SK-N-SH (cell line): ENCODE results near the gene ZNF280C. TPM values are rescaled to one million over a fixed set of nuclear protein-coding genes. Genes with fewer than 3 reads are reported as not detected.

Experiments
- CTCF ChIA-PET: fragments of 300-600, 350-600 bp; formaldehyde crosslinking; extraction: SDS; loops from one replicate; lab custom pipeline; 2021; lab: Yijun Ruan, JAX
- POLR2A ChIA-PET: fragments of 350-600 bp; sonication (Branson Sonifier 250); formaldehyde crosslinking; extraction: SDS; loops from one replicate; lab custom pipeline; 2020; ENCODE audit warnings: antibody characterized with exemption, inconsistent platforms; lab: Yijun Ruan, JAX
- DNase-seq: peaks from one replicate; pipeline ENCODE4 v3.0.0; 2012
- H2AFZ ChIP-seq: fragments of 200-600 bp; sonication (generic); 2 replicates; pipeline ENCODE4 v1.8.1; 2016; ENCODE audit warnings: antibody characterized with exemption, mild to moderate bottlenecking, low read depth
- H3F3A ChIP-seq: fragments of 200-600 bp; sonication (generic); replicated peaks from 2 replicates; pipeline ENCODE3; 2016; ENCODE audit warnings: antibody characterized with exemption, mild to moderate bottlenecking; ENCODE audit not compliant: insufficient read depth
- H3K27ac ChIP-seq, 2 experiments: fragments of 200-500 bp in 1 of 2; fragments of 200-600 bp in 1 of 2; sonication (Bioruptor generic) in 1 of 2; sonication (generic), shearing (Covaris generic) in 1 of 2; 2 replicates each; pipeline versions ENCODE4 v1.5.1 to v1.6.1; 2014 to 2016; ENCODE audit warnings: low read depth in 2 of 2, inconsistent platforms in 1 of 2, low read length in 1 of 2, mild to moderate bottlenecking in 1 of 2, mixed read lengths in 1 of 2
- H3K27me3 ChIP-seq: fragments of 200-600 bp; sonication (generic), shearing (Covaris generic); 2 replicates; pipeline ENCODE4 v1.6.1; 2016; ENCODE audit warnings: mixed run types; ENCODE audit not compliant: insufficient read depth
- H3K36me3 ChIP-seq, 2 experiments: fragments of 200-500 bp in 1 of 2; fragments of 200-600 bp in 1 of 2; sonication (Bioruptor generic) in 1 of 2; sonication (generic) in 1 of 2; replicated peaks in 1 of 2; 2 replicates each; pipeline versions ENCODE3 to v1.5.1; 2014 to 2016; ENCODE audit warnings: low read length in 1 of 2, mild to moderate bottlenecking in 1 of 2; ENCODE audit not compliant: insufficient read depth in 2 of 2, control insufficient read depth in 1 of 2
- H3K4me1 ChIP-seq, 2 experiments: fragments of 200-500 bp in 1 of 2; fragments of 200-600 bp in 1 of 2; sonication (Bioruptor generic) in 1 of 2; sonication (generic), shearing (Covaris generic) in 1 of 2; 2 replicates each; pipeline versions ENCODE4 v1.5.1 to v1.6.1; 2014 to 2016; ENCODE audit warnings: low read depth in 1 of 2, low read length in 1 of 2, mixed run types in 1 of 2; ENCODE audit not compliant: insufficient read depth in 2 of 2, control insufficient read depth in 1 of 2
- H3K4me2 ChIP-seq: fragments of 200-600 bp; sonication (generic), shearing (Covaris generic); 2 replicates; pipeline ENCODE4 v1.6.1; 2017; ENCODE audit warnings: mixed run types
- H3K4me3 ChIP-seq, 2 experiments: fragments of 200-500 bp in 1 of 2; fragments of 200-600 bp in 1 of 2; sonication (Bioruptor generic) in 1 of 2; sonication (generic), shearing (Covaris generic) in 1 of 2; 2 replicates each; pipeline versions ENCODE4 v1.5.1 to v1.8.1; 2014 to 2016; ENCODE audit warnings: low read depth in 2 of 2, inconsistent platforms in 1 of 2, low read length in 1 of 2, mild to moderate bottlenecking in 1 of 2, mixed read lengths in 1 of 2, moderate library complexity in 1 of 2
- H3K79me2 ChIP-seq: fragments of 200-600 bp; sonication (generic); 2 replicates; pipeline ENCODE4 v1.8.1; 2017; ENCODE audit warnings: mild to moderate bottlenecking; ENCODE audit not compliant: insufficient read depth
- H3K9ac ChIP-seq: fragments of 200-600 bp; sonication (generic); 2 replicates; pipeline ENCODE4 v1.6.1; 2017; ENCODE audit warnings: mixed run types
- H3K9me2 ChIP-seq: fragments of 200-600 bp; sonication (generic); 2 replicates; pipeline ENCODE4 v1.6.1; 2017; ENCODE audit warnings: mixed run types
- H3K9me3 ChIP-seq: fragments of 200-600 bp; sonication (generic); 2 replicates; pipeline ENCODE4 v1.6.1; 2017; ENCODE audit warnings: mixed run types, mild to moderate bottlenecking, moderate library complexity
- H4K20me1 ChIP-seq: fragments of 200-600 bp; sonication (generic); 2 replicates; pipeline ENCODE4 v1.6.1; 2017; ENCODE audit warnings: mild to moderate bottlenecking, mixed run types; ENCODE audit not compliant: insufficient read depth
- CHD2 ChIP-seq: fragments of 150-350 bp; IDR thresholded peaks from 2 replicates; pipeline ENCODE4 v1.6.1; 2018; ENCODE audit warnings: low read length; ENCODE audit not compliant: partially characterized antibody
- FOSL2 ChIP-seq: IDR thresholded peaks from 2 replicates; pipeline ENCODE4 v1.4.0; 2012; ENCODE audit warnings: low read depth, mild to moderate bottlenecking, moderate library complexity, borderline replicate concordance
- GATA2 ChIP-seq: sonication (generic); formaldehyde crosslinking; IDR thresholded peaks from 2 replicates; pipeline ENCODE4 v1.5.0; 2020; ENCODE audit warnings: mild to moderate bottlenecking, missing genetic modification reagents
- MEF2A ChIP-seq: IDR thresholded peaks from 2 replicates; pipeline ENCODE4 v1.4.0; 2012; ENCODE audit warnings: low read depth, borderline replicate concordance
- NFIC ChIP-seq: IDR thresholded peaks from 2 replicates; pipeline ENCODE4 v1.4.0; 2012; ENCODE audit warnings: borderline replicate concordance
- NRF1 ChIP-seq: IDR thresholded peaks from 2 replicates; pipeline ENCODE4 v1.6.1; 2012; ENCODE audit warnings: low read depth, mild to moderate bottlenecking, low read length
- RAD21 ChIP-seq: IDR thresholded peaks from 2 replicates; pipeline ENCODE4 v1.6.1; 2012; ENCODE audit warnings: mild to moderate bottlenecking, low read length
- RXRA ChIP-seq: IDR thresholded peaks from 2 replicates; pipeline ENCODE4 v1.4.0; 2012; ENCODE audit warnings: low read depth, mild to moderate bottlenecking, borderline replicate concordance
- SIN3A ChIP-seq: IDR thresholded peaks from 2 replicates; pipeline ENCODE4 v1.6.1; 2012; ENCODE audit warnings: low read depth, mild to moderate bottlenecking, low read length, moderate library complexity, borderline replicate concordance
- SMC3 ChIP-seq: IDR thresholded peaks from 2 replicates; pipeline ENCODE4 v1.6.1; 2012; ENCODE audit warnings: low read depth, low read length, improper control_type of control experiment
- TEAD4 ChIP-seq: IDR thresholded peaks from 2 replicates; pipeline ENCODE4 v1.4.0; 2012; ENCODE audit warnings: mild to moderate bottlenecking, borderline replicate concordance; ENCODE audit not compliant: insufficient read depth
- YY1 ChIP-seq: IDR thresholded peaks from 2 replicates; pipeline ENCODE4 v1.4.0; 2012; ENCODE audit warnings: low read depth, mild to moderate bottlenecking
- ZBTB33 ChIP-seq: IDR thresholded peaks from 2 replicates; pipeline ENCODE4 v1.4.0; 2012; ENCODE audit warnings: low read depth, borderline replicate concordance
- WGBS: methylation state at CpG from one replicate; pipeline ENCODE4 v1.1.6; 2017; ENCODE audit warnings: low lambda C conversion rate; 5-methylcytosine and 5-hydroxymethylcytosine counted together
- polyA plus RNA-seq, 3 experiments: library from polyadenylated mRNA; depleted of rRNA; stranded (reverse); fragments of >200 nt; gene quantifications; 2 replicates each; pipeline ENCODE4 v1.2.3, GENCODE V29; 2012
- TF ChIP-seq, protein P1 (sequence below): fragments of 150-350 bp; IDR thresholded peaks from 2 replicates; pipeline ENCODE4 v1.6.1; 2016; ENCODE audit warnings: mild to moderate bottlenecking, low read depth, low read length

The ZNF280C gene
- polyA plus RNA-seq, 1 of the 3 experiments (the other 2 are of a cell fraction), result 2.7 TPM

DNA sequence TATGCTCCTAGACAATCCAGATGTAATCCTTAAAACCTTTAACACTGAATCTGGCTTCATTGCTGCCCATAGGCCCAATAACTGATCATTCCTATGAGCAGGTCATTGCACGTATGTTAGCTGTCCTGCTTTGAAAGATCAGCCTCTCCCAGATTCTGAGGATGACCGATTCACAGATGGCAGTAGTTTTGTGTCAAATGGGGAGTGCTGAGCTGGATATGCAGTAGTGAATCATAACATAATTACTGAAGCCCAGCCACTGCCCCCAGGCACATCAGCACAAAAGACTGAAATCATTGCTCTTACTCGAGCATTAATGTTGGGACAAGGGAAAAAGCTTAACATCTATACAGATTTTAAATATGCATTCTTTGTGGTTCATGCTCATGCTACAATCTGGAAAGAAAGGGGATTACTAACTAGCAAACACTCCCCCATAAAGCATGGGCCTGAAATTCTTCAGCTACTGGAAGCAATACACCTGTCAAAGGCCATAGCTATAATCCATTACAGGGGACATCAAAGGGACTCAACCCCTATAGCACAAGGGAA lies 16.4 kb upstream of the ZNF280C start (continued):
- TF ChIP-seq ZBTB33 (no peak), RXRA (no peak)
- TF ChIP-seq, protein P1, sequence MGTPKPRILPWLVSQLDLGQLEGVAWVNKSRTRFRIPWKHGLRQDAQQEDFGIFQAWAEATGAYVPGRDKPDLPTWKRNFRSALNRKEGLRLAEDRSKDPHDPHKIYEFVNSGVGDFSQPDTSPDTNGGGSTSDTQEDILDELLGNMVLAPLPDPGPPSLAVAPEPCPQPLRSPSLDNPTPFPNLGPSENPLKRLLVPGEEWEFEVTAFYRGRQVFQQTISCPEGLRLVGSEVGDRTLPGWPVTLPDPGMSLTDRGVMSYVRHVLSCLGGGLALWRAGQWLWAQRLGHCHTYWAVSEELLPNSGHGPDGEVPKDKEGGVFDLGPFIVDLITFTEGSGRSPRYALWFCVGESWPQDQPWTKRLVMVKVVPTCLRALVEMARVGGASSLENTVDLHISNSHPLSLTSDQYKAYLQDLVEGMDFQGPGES, result no peak

DNA sequence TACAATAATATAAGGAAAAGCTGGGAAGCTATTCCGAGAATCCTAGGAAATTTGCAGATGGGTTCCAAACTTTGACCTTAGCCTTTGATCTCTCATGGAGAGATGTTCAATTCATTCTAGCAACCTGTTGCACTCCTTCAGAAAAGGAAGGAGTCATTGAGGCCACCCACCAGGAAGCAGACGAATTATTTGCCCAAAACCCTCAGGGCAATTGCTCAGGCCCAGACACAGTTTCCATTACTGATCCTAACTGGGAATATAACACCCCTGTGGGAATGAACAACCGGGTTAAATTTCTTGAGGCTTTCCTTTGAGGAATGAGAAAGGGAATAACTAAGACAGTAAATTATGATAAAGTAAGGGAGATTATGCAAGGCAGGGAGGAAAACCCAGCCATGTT lies 13.5 kb upstream of the ZNF280C start:
- no peak overlapping the region for H3K4me2 ChIP-seq
- H3F3A ChIP-seq, result no peaks in the 10 kb centered on the region
- TF ChIP-seq SIN3A (no peak), MEF2A (no peak), FOSL2 (no peak), YY1 (no peak), TEAD4 (no peak), SMC3 (no peak), NFIC (no peak), NRF1 (no peak), GATA2 (CRISPR knock-in tag) (no peak), RAD21 (no peak), ZBTB33 (no peak), CHD2 (no peak)
- TF ChIP-seq, protein P1, result no peak
- DNase-seq, result no peak
- POLR2A ChIA-PET, result no interaction called here
- H3K9me3 ChIP-seq, result no peaks in the 10 kb centered on the region
- H3K27ac ChIP-seq, result no peak overlapping the region
- no peak overlapping the region for H3K4me3 ChIP-seq
- no peaks in the 10 kb centered on the region for H4K20me1 ChIP-seq
- H3K27me3 ChIP-seq, result no peaks in the 10 kb centered on the region; the same call in 1 of the 2 replicates
- H3K4me1 ChIP-seq, result no peaks in the 10 kb centered on the region; a peak in 1 of 4 replicates
- CTCF ChIA-PET, result no interaction called here
- H3K36me3 ChIP-seq, result no peaks in the 10 kb centered on the region
- 28% methylated on average over 3 of the region's 3 CpGs for WGBS
- no peaks in the 10 kb centered on the region for H3K9me2 ChIP-seq
- no peak overlapping the region for H2AFZ ChIP-seq
- no peaks in the 10 kb centered on the region for H3K79me2 ChIP-seq
- H3K9ac ChIP-seq, result no peak overlapping the region
